Omental fat pad (tissue), 4 donors: ENCODE results near the gene CDT1. TPM values are rescaled to one million over a fixed set of nuclear protein-coding genes. Genes with fewer than 3 reads are reported as not detected.
A peak's percentile ranks its signal among the peaks of the same experiment; 100 is the strongest.

ENCODE experiments used
- ATAC-seq: fragments of 150-250 bp; one replicate; pipeline ENCODE4 v1.9.1; 2016; ENCODE audit warnings: mild to moderate bottlenecking, moderate library complexity; ENCODE audit not compliant: low FRiP score
- DNase-seq: peaks from one replicate; pipeline ENCODE4 v3.0.0-alpha.2; 2019; ENCODE audit warnings: low spot score
- total RNA-seq, 4 donors: library from RNA; depleted of rRNA; stranded (reverse); fragments of >200 nt; gene quantifications; one replicate each; pipeline ENCODE4 v1.1.0, GENCODE V29; 2016
- TF ChIP-seq, protein P1 (sequence below), 3 donors: fragments of 450-650 bp; IDR thresholded peaks; one replicate each; pipeline ENCODE4 v1.5.1; 2016 to 2017; ENCODE audit warnings: antibody characterized with exemption in 3 of 3, mild to moderate bottlenecking in 3 of 3, moderate library complexity in 2 of 3

The CDT1 gene
- total RNA-seq, 4 donors from 2014 or later, result 0.19 to 3.5 (median 1.6) TPM

DNA sequence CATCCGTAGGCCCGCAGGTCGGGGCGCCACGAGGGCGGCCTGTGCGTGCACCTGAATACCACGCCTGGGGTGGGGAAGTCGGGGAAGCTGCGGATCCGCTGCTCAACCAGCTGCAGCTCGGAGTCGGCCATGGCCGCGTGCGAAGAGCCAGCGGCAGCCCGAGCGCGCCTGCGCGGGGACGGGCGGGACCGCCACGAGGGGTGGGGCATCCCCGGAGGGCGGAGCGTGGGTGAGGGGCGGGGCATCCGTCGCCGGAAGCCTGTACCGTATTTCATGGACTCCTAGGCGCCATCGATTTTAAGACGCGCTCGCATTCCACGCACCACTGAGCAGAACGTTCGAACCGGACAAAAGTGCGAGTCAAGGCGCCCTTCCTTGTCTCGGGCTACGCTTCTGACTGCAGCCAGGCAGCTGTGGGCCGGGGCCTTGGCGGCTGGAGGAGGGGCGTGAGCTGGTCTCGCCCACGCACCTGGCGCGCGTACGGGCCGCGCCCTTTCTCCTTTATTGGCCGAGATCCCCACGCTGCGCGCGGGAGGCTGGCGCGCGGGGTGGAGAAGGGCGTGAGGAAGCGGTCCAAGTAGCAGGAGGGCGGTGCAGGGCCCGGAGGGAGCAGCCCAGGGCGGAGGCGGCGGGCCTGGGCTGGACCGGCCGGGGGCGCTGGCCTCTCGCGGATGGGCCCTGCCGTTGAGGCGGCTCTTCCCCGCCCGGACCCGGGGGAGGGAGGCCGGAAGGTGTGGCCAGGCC is 8.4 kb downstream of the CDT1 start, which contains the start of gene APRT:
Gene APRT (minus strand): TSS at position 160 of the 744 bp plus-strand sequence. CDS start 29 bp downstream, at position 131.
- ATAC-seq (peak; percentile 89), DNase-seq (peak; percentile 66)
- TF ChIP-seq, protein P1, sequence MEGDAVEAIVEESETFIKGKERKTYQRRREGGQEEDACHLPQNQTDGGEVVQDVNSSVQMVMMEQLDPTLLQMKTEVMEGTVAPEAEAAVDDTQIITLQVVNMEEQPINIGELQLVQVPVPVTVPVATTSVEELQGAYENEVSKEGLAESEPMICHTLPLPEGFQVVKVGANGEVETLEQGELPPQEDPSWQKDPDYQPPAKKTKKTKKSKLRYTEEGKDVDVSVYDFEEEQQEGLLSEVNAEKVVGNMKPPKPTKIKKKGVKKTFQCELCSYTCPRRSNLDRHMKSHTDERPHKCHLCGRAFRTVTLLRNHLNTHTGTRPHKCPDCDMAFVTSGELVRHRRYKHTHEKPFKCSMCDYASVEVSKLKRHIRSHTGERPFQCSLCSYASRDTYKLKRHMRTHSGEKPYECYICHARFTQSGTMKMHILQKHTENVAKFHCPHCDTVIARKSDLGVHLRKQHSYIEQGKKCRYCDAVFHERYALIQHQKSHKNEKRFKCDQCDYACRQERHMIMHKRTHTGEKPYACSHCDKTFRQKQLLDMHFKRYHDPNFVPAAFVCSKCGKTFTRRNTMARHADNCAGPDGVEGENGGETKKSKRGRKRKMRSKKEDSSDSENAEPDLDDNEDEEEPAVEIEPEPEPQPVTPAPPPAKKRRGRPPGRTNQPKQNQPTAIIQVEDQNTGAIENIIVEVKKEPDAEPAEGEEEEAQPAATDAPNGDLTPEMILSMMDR (IDR thresholded peaks at IDR 0.05), result no peak

DNA sequence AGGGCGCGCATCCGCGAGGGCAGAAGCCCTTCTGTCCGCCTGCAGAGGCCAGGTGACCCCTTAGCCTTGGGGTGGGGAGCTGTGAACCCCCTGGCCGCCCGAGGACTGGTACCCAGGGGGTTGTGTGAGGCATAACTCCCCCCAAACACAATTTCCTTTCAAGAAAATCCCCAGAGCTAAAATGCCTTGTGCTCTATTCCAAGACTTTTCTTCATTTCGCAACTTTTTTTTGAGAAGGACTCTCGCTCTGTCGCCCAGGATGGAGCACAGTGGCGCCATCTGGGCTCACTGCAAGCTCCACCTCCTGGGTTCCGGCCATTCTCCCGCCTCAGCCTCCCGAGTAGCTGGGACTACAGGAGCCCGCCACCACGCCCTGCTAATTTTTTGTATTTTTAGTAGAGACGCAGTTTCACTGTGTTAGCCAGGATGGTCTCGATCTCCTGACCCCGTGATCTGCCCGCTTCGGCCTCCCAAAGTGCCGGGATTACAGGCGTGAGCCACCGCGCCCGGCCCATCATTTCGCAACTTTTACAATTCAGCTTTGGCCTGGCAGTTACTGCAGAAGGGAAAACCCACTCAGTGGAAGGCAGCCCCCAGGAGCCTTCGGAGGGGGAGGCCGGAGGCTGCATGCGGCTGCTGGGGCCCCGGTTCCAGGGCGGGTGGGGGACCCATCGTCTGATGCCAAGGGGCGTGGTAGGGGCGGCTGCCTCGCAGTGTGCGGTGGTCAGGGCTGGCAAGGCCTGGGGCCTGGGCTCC is 9.1 kb downstream of the CDT1 start:
- TF ChIP-seq, protein P1 (IDR thresholded peaks at IDR 0.05), result no peak
- DNase-seq (no peak), ATAC-seq (no peak)

DNA sequence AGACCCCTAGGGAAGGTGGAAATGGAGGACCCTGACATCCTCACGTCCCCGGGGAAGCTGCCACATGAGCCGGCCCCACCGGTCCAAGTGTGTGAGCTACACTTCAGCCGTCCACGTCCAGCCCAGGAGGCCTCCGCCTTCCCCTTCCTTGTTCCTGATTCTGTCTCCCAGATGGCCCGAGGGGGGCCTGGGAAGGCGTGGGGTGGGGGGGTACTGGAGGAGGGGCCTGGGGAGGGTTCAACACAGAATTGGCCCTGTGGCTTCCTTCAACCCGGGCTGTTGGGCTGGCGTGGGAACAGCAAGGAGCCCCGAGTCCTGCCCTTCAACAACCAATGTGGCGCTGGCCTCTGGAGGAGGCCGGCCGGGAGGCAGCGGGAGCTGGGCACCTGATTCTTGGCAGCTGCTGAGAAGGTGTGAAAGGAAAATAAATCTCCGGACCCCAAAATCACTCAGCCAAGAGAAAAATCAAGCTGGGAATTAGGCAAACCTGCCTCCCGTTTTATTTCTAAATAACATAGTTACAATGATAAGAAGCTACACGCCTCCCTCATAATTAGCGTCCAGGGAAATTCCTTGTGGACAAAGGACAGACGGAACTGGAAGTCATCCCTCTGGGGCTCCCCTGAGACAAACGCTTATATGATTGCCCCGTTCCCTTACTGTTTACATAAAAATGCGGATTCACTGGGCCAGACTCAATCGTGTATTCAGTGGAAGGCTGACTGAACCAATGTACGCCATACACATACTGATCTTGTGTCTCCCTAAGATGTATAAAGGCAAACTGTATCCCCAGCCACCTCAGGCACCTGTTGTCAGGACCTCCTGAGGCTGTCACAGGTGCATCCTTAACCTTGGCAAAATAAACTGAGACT is 9.9 kb downstream of the CDT1 start:
- DNase-seq (no peak), ATAC-seq (no peak)
- TF ChIP-seq, protein P1 (IDR thresholded peaks at IDR 0.05), result no peak

DNA sequence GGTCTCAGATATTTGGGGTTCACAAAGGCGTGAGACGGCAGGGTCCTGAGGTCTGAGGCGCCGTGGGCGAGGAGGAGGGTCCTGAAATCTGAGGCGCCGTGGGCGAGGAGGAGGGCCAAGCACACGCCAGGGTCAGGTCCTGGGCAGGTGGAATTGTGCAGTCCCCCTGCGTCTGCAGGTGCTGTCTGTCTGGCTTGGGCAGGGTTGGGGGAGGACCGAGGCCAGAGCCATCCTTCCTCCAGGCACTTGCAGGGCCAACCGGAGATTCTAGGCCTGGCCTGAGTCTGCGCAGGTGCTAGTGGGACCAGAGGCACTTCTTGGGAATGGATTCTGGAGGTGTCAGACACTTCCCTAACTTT is 10.5 kb downstream of the CDT1 start:
- DNase-seq (no peak), ATAC-seq (no peak)
- TF ChIP-seq, protein P1 (IDR thresholded peaks at IDR 0.05), result no peak

- ATAC-seq, result no peak
- DNase-seq, result no peak
- TF ChIP-seq, protein P1 (IDR thresholded peaks at IDR 0.05), result no peak
Observed at GRCh38 chr16:88815227-88815626, 11.6 kb downstream of the CDT1 start.

DNA sequence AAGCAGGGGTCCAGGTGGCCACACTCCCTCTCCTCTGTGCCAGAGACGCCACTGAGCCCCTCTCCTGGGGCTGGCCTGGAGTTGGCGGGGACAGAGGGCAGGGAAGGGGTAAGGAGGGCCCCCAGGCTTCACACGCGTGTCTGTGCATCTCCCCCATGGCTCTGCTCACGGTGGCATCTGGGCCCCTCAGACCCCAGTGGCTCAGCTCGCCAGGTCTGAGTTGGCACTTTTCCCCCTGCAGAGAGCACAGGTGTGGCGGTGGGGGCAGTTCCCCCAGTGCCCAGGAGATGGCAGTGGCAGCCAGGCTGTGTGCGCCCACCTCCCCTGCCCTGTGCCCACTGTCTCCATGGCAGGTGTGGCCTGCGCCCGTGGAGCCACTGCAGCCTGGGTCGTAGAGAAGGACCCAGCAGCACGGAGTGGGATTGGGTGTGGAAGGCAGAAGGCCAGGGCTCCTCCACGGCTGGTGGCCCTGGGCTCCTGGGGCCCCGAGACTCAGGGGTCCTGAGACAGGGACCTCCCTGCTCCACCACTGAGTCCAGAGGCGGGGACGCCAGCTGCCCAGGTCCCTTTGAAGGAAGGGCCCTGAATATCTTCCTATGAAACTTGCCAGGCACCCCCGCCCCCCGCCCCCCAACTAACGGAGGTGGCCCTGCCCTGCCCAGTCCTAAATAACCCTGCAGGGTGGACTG is 12.5 kb downstream of the CDT1 start:
- ATAC-seq, result no peak

More for the DNA sequence above, 12.5 kb downstream of the CDT1 start:
- no peak for DNase-seq
- TF ChIP-seq, protein P1 (IDR thresholded peaks at IDR 0.05), result no peak
